GM19043 (cell line): ENCODE results near the gene KLRB1.
A peak's percentile ranks its signal among the peaks of the same experiment; 100 is the strongest.
"Not testable (repeated sequence)": the region's sequence is repeated elsewhere in the genome, so short reads cannot be mapped to it uniquely, and the experiment has no call there.

Experiments used
- ATAC-seq: cut with Tn5 transposase; IDR thresholded peaks from one replicate; pipeline ENCODE4 v1.9.1; 2021; ENCODE audit warnings: low read depth; ENCODE audit not compliant: unreplicated experiment

The KLRB1 gene

DNA sequence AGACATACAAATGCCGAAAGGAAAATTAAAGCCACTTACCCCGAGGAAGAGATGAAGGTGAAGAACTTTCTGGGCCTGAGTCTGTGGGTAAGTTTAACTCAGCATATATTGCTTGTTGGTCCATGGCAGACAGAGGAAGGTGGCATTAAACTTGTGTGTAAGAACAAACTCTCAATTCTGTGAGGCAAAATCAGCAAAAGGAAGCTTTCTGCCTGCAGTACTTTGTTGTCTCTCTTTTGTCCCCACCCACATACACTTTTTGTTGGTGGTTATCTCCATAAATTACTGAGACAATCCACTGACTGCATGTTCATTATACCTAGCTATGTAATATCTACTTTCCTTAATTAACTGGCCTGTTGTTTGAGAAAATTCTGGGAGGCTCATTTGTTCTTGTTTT, at the start of gene KLRB1:
KLRB1 (minus strand) TSS at position 201 of the 400 bp plus-strand sequence; CDS start at position 124, 77 bp downstream.
- ATAC-seq: no peak

DNA sequence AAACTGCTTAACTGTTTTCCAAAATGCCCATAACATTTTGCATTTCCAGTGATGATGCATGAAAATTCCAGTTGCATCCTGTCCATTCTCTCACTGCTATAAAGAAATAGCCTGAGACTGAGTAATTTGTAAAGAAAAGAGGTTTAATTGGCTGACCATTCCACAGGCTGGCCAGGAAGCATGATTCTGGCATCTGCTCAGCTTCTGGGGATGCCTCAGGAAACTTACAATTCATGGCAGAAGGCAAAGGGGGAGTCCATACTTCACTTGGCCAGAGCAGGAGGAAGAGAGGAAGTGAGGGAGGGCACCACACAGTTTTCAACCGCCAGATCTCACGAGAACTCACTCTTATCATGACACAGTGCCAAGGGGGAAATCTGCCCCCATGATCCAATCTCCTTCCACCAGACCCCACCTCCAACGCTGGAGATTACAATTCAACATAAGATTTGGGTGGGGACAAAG, 43.6 kb upstream of the KLRB1 start:
- no peak for ATAC-seq

- ATAC-seq: no peak
Measured at GRCh38 chr12:9650151-9650576, 42.4 kb upstream of the KLRB1 start.

DNA sequence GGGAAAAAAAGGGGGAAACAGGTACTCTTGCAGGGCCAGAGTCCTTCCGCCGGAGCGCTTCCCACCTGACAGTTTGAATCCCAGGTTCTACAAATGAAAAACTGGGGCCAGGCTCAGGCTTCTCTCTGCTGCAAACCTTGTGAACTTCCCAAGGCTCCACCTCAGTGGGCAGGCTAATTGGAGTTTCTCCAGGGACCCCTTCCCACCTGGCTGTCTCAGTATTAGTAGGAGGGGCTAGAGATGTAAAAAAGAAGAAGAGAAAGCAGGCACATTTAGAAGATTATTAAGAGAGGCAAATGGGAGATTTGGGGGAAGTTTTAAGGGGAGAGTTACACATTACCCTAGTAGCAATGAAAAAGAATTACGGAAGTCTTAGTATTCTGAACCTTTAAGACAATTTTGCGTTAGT, 41.8 kb upstream of the KLRB1 start:
- ATAC-seq: no peak

- no peak for ATAC-seq
Measured at GRCh38 chr12:9648701-9649531, 41.2 kb upstream of the KLRB1 start.

DNA sequence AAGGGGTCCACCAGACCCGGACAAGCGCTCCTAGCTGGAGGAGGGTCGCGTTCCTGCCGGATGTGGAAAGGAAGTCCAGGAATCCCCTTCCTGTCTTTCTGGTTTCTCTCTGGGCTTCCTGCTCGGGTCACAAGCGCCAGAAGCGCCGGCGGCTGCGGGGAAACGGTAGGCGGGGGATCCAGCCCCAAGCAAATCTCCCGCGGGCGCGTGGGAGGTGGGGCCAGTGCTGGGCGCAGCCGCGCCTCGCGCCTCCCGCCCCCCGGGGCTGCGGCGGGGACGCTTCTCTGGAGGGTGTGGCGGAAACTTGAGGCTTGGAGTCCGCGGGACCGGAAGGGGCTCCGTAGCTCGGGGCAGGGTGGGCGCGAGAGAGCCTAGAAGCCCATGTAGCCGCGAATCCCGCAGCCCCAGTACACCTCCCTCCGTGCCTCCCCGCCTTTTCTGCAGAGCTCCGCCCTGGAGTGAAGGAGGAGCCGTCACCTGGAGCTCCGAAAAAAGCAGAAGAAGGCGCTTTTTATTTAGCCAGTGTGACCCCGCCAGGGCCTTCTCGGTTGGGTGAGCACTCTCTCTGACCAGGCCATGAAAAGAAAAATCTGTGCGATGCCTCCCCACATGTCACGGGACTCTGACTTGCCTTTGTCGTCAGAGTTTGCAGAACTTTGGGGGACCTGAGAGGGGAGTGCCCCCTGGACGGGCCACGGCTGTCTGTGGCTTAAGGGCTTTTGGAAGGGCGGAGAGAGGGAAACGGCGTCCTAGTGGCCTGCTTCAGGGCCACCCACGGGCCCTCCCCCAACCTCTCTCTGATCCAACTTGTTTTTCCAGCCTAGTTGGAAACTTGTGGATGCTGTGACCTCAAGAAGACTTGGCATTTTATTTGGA, 40.3 kb upstream of the KLRB1 start:
- peak; percentile 64 for ATAC-seq

DNA sequence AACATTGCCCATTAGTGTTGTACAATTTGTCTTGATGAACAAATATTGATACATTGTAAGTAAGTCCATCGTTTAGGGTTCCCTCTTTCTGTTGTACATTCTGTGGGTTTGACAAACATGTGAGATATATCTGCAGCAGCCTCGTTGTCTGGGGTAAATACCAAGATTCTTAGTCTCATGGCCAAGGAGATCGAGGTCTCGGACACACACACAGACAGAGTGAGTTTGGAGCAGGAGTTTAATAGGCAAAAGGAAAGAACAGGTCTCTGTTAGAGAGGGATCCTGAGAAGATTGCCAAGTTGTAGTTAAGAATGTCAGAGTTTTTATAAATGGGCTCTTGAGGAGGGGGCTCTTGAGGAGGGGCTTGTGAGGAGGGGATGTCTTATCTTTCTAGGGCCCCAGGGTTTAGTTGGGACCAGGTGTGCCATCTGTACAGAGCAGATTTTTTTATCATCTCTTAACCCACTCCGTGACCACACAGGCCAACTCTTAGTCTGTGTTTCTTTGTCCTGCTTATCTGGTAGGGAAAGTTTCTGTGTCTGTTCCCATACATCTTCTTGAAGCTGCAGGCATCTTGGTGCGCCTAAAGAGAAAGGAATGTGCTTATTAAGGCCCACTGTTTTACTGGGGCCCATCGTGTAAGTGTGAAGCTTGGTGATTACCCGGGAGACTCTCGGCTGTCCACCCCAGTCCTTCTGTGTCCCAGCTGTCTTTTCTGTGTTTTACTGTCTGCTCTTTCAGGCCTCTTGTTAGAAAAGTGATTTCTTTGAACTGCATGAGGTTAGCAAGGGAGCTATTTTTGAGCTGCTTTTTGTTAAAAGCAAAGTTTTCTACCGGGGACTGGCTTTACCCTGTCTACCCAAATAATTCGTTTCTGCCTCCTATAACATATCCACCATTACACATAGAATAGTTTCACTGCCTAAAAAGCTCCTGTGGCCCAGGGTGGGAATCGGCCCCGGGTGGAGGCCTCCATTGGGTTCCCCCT, 39.4 kb upstream of the KLRB1 start:
- ATAC-seq: no peak

GRCh38 chr12:9644985-9645551, 37.4 kb upstream of the KLRB1 start:
- ATAC-seq: not testable (repeated sequence)

- no peak for ATAC-seq
Measured at GRCh38 chr12:9643266-9643660, 35.5 kb upstream of the KLRB1 start.

- no peak for ATAC-seq
Measured at GRCh38 chr12:9642606-9643265, 35.0 kb upstream of the KLRB1 start.

GRCh38 chr12:9640024-9640423, 32.3 kb upstream of the KLRB1 start:
- ATAC-seq: no peak

DNA sequence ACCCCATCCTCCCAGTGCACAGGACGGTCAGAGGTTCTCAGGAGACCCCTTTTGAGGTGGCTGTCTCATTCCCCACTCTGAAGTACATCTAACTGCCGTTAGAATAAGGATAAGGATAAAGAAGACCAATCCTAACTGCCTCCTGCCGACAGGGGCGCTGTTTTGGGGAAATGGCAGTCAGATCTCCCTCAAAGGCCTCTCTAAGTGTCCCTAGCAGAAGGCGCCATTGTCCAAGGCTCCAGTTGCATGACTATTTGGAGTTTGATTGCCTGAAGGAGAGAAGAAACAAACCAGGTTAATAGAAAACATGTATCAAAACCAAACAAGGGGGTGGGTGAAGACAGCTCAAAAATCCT, 29.1 kb upstream of the KLRB1 start:
- no peak for ATAC-seq

GRCh38 chr12:9636150-9636850, 28.6 kb upstream of the KLRB1 start:
- ATAC-seq: no peak

GRCh38 chr12:9634969-9635754, 27.4 kb upstream of the KLRB1 start:
- ATAC-seq: no peak

DNA sequence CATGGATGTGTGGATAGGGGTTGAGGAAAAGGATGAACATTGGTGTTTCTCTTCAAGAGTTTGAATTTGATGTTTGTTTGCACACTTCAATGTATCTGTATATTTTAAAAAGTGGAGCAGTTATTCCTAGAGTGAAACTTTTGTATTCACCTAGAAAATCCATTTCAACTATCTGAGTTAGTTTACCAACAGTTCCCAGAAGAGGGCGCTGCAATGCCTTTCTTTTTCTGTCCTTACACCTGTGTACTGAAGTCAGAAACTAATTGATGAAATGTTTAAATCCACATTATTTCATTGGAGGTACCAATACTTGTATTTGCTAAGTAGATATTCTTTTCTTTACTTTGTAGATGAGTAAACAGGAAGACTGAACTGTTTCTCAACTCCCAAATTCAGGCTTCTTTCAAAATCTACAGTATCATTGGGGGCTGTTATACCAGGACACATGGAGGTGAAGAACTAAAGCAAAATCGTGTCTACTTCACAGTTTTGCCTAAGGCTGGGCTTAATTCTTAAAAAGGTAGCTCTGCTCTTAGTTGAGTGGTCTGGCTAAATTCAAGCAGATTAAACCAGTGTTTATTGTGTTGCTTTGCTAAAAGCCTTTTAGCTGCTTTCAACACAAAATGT, 26.6 kb upstream of the KLRB1 start:
- ATAC-seq: no peak

GRCh38 chr12:9632766-9633165, 25.1 kb upstream of the KLRB1 start:
- ATAC-seq: no peak

DNA sequence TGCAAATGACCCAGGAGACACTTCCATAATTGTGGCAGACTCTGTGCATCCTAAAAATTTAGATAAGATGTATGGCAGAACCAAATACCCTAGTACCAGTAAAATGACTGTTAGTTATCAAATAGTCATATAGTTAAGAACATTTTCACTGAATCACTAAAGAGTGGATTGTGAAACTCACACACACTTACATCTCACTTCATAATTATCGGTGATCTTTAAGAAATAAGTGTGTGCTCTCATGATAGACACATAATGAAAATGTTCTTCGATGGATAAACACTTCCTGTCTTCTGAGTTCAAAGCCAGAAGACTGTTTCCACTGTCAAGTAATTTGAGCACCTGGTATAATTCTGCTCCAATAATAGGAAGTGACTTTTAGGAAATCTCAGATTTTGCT, 19.1 kb upstream of the KLRB1 start:
- no peak for ATAC-seq

DNA sequence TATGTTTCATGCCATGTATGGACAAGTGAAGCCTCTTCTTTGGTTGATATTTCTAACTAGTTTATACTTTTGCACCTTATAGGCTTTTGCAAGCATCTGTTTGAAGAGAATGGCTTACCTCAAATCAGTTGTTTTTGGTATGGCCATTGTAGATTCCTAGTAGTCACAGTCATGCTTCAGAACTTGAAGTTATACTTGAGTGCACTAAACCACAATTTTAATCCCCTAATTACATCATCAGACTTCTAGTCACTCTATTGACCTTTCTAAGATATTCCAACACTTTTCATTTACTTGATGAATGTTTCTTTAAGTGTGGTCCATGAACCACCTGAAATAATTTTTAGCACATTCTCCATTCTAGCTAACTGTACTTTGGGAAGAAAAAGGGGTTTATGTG, 18.6 kb upstream of the KLRB1 start:
- ATAC-seq: no peak
